Forelimb muscle (tissue), 1 donor: ENCODE results near the gene GON7. TPM values are rescaled to one million over a fixed set of nuclear protein-coding genes. Genes with fewer than 3 reads are reported as not detected.
"Not testable (repeated sequence)": the region's sequence is repeated elsewhere in the genome, so short reads cannot be mapped to it uniquely, and the experiment has no call there.

ENCODE experiments used
- DNase-seq: peaks from one replicate; pipeline ENCODE4 v3.0.0-alpha.2; 2013; ENCODE audit warnings: low read depth
- polyA plus RNA-seq: library from polyadenylated mRNA; unstranded; fragments of 120-200 nt; gene quantifications from one replicate; pipeline ENCODE4 v1.2.1, GENCODE V29; 2013; ENCODE audit not compliant: insufficient read length

The GON7 gene
- polyA plus RNA-seq, 1 donor = 8.2 TPM

DNA sequence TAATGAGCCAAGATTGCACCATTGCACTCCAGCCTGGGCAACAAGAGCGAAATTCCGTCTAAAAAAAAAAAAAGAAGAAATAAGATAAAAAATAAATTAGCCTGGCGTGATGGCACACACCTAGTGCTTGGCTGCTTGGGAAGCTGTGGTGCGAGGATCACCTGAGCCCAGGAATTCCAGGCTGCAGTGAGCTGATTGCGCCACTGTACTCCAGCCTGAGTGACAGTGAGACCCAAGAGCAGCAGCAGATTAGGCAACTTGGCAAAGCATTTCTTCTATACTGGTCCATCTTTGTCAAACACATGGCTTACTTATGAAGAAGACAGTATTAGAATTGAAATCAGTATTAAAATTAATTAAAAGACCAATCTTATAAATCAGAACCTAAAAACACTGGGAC is 6.3 kb downstream of the GON7 start:
- DNase-seq = no peak

DNA sequence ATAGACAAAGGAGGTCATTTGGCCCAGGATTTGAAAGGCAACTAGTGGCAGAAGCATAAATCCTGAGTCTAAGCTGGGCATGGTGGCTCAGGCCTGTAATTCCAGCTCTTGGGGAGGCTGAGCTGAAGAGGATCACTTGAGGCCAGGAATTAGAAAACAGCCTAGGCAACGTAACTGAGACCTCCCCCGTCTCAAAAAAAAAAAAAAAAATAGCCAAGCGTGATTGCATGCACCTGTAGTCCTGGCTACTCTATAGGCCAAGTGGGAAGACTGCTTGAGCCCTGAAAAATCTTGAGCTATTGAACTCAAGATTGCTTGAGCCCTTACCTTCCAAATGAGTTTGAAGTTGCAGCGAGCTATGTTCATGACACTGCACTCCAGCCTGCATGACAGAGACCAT is 7.8 kb downstream of the GON7 start:
- no peak for DNase-seq

DNA sequence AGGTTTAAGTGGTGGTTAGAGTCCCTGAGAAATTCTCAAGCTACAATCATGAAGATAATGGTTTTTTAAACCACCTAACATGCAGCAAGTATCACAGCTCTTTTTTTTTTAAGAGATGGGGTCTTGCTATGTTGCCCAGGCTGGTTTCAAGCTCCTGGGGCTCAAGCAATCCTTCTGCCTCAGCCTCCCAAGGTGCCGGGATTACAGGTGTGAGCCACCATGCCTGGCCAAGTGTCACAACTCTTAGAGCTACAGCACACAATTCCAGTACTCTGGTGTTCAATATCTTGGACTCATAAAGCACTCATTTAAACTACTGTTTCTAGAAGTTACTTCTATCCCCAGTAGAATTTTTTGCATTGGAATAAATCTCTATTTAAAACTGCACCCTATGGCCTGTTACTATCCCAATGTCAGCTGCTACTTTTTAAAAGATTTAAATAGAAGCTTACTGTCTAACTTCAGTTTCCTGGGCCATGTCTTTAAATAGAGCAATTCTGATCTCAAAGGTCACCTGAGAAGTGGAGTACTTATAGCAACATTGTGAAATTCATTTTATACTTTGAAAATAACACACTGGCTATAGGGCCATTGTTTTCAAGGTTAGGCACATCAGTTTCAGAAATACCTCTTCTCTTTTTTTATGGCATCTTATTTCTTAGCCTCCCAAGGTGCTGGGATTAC is 11.4 kb downstream of the GON7 start:
- DNase-seq = no peak

DNA sequence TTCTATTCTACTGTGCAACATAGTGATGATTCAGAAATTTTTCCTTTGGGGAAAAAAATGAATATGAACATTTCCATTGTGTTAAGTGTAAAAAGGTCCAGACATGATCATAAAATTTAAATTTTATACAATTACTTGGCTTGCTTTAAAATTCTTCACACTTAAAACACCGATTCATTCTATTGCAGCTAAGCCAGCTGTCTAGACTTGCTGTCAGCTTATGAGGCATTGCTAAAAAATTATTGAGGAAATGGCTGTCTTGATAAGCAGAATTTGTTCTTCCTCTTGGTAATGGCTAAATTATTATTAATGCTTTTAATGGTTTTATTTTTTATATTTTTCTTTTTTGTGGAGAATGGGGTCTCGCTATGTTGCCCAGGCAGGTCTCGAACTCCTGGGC is 19.9 kb downstream of the GON7 start:
- no peak for DNase-seq

DNA sequence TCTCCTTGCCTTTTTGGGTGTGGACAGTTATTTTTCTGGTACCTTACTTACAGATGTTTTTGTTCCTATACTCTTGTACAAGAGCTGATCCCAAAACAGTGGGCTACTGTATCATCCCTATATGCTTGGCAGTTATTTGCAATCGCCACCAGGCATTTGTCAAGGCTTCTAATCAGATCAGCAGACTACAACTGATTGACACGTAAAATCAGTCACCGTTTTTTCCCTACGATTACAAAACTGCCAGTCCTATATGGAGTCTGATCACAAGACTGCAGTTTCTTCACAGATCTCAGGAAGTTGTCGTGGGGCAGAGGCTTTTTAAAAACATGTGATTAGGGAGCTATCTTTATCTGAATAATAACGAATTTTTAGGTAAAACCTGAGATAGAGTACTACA is 20.4 kb downstream of the GON7 start:
- no peak for DNase-seq

DNA sequence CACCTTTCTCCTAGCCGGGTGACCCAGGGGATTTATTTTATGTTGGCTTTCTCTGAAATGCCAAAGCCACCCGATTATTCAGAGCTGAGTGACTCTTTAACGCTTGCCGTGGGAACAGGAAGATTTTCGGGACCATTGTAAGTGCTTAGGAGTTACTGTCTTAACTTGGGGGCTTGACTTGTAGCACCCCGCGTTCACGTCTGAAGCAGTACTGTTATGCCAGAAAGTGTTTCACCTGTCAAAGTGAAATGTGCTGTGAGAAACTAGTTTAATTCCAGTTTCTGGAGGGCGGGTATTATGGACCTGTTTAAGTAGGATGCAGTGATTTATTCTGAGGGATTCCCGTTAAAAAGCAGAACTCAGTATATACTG is 21.5 kb downstream of the GON7 start:
- no peak for DNase-seq

DNA sequence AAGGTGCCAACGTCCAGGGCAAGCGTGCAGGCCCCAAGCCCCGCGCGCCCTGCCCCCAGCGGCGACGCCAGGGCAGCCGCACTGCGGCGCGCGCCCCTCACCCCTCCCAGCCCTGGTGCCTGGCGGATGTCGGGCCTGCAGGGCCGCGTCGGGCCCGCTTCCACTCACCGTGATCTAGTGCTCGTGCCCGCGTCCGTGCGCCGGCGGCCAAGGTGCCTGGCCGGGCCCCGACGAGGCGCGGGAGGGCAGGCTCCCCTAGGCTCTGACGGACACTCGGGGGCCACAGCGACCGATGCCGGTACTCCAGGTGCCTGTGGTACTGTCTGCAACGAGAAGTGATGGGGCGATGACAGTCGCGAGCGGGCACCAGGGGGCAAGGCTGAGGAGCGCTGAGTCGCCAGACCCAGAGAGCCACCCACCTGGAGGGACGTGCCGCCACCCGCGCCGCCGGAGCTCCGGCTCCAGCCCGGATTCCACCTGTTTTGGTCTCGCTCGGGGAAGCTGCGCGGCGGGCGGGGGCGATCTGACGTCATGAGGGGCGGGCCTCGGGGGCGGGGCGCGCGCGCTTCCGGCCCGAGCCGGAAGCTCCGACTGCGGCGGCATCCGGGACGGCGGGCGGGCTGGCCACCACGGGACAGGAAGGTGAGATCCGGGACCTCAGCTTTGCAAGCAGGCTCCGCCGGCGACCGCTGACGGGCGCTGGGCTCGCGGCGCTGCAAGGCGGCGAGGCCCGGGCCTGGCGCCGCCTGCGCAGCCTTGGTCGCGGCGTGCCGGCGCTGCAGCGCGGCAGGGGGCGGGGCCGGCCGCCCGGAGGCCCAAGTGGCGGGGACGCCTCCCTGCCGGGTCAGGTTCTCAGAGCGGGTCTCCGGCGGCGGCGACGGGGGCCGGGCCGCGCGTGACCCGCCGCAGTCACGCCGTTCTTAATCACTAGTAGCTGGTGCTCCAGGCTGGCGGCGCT is 22.2 kb downstream of the GON7 start, which contains the start of the genes LYSET and MOAP1:
Gene LYSET (plus strand): TSS at position 927 of the 958 bp plus-strand sequence. CDS start 89 bp downstream, outside the sequence.
Gene MOAP1 (minus strand): TSS at position 507 of the 958 bp plus-strand sequence. CDS start 655 bp downstream, outside the sequence.
- no peak for DNase-seq

DNA sequence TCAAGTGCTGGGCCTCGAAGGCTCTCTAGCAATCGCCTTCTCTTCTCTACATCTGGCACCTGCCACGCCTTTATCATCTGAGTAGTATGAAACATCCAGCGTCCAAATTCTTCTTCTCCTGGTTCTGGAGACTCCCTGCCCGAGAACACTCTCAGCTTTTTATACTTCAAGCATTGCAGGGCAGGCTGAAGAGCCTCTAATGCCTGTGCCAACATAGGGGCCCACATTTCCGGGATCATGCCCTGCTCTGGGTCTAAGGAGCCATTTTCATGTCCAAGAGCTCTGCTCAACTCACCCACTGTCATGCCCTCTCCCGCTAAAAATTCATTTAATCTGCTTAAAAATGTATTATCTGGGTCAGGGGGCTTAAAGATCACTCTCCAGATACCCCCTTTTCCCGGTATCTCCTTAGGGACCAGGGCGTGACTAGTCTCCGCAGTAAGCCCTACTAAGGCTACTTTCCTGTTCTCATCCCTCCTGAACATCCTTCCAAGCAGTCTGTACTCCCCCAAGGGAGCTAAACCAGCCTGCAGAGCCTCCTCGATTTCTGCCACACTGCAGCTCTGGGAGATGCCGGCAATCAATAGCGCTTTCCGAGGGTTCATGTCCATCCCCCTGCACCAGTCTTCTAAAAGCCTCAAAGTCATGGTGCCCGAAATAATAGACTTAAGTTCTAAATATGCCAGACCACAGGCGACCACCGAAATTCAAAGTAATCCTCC is 23.1 kb downstream of the GON7 start:
- no peak for DNase-seq

DNA sequence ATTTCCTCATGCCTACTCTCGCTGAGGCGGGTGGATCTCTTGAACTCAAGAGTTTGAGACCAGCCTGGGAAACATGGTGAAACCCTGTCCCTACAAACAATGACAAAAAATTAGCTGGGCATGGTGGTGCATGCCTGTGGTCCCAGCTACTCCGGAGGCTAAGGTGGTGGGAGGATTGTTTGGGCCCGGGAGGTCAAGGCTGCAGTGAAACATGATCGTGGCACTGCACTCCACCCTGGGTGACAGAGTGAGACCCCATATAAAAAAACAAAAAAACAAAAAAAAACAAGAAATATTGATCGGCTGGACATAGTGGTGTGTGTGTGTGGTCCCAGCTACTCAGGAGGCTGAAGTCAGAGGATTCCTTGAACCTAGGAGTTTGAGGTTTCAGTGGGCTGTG is 31.4 kb downstream of the GON7 start:
- DNase-seq = no peak

DNA sequence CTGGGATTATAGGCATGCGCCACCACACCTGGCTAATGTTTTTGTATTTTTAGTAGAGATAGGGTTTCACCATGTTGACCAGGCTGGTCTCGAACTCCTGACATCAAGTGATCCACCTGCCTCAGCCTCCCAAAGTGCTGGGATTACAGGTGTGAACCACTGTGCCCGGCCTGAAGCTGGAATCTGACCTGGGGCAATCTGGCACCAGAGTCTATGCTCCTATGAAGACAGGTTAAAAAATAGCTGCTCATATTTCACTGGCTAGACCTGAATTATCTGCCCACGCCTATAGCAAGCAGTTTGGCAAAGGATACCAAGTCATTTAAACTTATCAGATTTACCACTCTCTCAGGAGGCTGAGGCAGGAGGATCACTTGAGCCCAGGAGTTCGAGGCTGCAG is 32.1 kb downstream of the GON7 start:
- not testable (repeated sequence) for DNase-seq

DNA sequence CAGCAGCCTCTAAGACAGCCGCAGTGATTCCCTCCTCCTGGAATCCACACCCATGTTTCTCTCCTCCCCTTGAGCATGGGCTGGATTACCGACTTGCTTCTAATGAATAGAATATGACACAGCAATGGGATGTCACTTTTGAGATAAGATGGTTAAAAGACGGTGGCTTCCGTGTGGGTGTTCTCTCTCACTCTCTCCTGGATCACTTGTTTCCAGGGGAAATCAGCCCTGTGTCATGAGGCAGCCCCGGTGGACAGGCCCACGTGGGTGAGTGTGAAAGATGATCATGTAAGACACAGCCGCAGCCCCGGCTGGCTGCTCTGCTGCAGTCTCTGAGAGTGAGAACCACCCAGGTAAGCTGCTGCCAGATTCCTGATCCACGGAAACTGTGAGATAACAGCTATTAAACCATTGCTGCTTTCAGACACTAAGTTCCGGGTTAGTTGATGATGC is 32.9 kb downstream of the GON7 start:
- no peak for DNase-seq

DNA sequence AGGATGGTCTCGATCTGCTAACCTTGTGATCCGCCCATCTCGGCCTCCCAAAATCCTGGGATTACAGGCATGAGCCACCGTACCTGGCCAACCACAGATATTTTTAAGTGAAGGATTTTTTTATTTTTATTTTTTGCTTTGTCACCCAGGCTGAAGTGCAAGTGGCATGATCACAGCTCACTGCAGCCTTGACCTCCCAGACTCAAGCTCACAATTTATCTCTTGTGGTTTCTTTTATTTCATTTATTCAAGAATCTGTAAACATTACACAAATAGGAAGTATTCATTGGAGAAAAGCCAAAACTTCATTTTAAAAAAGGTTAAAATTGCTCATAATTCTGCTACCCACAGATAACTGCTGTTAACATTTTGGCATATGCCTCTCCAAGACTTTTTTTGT is 35.5 kb downstream of the GON7 start:
- DNase-seq = no peak

DNA sequence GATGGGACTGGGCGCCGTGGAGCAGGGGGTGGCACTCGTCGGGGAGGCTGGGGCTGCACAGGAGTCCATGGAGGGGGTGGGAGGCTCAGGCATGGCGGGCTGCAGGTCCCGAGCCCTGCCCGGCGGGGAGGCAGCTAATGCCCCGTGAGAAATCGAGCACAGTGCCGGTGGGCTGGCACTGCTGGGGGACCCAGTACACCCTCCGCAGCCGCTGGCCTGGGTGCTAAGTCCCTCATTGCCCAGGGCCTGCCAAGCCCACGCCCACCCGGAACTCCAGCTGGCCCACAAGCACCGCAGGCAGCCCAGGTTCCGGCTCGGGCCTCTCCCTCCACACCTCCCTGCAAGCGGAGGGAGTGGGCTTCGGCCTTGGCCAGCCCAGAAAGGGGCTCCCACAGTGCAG is 36.7 kb downstream of the GON7 start:
- DNase-seq = not testable (repeated sequence)

DNA sequence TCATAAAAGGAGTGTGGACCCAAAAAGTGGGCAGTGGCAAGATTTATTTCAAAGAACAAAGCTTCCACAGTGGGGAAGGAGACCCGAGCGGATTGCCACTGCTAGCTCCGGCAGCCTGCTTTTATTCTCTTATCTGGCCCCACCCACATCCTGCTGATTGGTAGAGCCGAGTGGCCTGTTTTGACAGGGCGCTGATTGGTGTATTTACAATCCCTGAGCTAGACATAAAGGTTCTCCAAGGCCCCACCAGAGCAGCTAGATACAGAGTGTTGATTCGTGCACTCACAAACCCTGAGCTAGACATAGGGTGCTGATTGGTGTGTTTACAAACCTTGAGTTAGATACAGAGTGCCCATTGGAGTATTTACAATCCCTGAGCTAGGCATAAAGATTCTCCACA is 37.2 kb downstream of the GON7 start:
- not testable (repeated sequence) for DNase-seq

DNA sequence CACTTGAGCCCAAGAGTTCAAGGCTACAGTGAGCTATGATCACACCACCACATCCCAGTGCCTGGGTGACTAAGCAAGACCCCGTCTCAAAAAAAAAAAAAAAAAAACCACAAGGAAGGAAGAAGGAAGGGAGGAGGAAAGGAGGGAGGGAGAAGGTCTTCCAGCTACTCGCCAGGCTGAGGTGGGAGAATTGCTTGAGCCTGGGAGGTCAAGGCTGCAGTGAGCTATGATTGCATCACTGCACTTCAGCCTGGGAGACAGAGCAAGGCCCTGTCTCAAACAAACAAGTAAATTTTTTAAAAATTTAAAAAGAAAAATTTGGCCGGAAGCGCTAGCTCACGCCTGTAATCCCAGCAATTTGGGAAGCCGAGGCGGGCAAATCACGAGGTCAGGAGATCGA is 38.3 kb downstream of the GON7 start:
- DNase-seq = not testable (repeated sequence)

DNA sequence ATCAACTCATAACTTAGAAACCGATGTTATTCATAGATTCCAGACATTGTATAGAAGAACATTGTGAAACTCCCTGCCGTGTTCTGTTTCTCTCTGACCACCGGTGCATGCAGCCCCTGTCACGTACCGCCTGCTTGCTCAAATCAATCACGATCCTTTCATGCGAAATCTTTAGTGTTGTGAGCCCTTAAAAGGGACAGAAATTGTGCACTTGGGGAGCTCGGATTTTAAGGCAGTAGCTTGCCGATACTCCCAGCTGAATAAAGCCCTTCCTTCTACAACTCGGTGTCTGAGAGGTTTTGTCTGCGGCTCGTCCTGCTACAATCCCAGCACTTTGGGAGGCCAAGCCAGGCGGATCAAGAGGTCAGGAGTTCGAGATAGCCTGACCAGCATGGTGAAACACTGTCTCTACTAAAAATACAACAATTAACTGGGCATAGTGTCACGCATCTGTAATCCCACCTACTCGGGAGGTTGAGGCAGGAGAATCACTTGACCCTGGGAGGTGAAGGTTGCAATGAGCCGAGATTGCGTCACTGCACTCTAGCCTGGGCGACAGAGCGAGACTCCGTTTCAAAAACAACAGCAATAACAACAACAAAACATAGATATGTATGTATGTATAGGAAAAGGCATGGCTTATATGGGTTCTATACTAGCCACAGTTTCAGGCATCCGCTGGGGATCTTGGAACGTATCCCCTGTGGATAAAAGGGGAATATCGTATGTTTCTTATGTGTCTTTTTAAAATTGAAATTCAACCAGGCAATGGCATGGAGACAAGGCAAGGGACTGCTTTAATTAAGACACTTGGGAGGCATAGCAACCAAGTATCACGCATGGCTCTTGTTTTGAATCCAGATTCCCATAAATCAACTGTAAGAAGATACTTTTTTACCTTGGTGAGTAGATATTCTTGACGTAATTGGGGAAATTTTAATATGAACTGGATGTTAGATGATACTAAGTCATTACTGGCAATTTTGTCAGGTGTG is 41.3 kb downstream of the GON7 start:
- DNase-seq = not testable (repeated sequence)

DNA sequence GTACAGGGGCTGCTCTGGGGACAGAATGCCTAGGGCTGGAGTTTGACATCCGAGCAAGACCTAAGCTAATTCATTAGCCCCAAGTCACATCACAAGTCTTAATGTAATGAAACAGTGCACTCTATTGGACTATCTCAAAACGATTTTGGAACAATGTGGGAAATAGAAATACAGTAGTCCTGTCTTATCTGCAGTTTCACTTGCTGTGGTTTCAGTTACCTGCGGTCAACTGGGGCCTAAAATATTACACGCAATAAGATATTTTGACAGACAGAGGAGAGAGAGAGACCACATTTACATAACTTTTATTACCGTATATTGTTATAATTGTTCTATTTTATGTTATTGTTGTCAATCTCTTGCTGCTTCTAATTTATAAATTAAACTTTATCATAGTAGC is 43.3 kb downstream of the GON7 start:
- DNase-seq = no peak

DNA sequence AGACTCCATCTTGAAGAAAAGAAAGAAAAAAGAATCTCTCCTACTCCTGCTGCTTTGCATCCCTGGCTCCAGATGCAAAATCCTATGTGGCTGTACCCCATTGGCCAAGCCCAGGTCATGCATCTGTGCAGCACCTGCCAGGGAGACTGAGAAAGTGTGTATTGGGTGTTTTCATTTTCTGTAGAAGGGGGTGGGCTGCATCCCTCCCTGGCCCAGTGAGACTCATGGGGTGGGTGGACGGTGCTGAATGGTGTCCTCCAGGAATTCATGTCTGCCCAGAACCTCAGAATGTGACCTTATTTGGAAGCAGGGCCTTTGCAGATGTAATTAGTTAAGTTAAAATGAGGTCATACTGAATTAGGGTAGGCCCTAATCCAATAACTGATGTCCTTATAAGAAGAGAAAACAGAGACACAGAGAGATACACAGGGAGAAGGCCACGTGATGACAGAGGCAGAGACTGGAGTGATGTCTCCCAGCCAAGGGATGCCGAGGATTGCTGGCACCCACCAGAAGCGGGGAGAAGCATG is 45.4 kb downstream of the GON7 start:
- no peak for DNase-seq

DNA sequence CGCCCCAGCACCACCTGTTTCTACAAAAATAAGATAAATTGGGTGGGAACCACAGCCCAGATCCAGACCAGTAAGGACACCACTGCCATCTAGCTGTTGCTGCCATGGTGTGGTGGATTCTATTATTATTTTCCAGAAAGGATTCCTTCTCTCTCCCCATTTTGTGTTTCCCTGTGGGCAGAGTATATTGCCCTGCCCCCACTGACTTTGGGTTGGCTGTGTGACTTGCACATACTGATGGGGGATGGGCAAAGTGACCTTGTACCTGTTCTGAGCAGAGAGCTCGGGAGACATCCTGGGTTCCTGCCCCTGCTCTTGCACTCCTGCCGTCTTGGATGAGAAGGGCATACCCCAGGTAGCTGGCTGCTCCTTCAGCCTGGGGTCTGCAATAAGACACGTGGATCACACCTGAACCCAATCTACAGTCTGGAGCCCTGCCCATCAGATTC is 46.5 kb downstream of the GON7 start:
- no peak for DNase-seq

DNA sequence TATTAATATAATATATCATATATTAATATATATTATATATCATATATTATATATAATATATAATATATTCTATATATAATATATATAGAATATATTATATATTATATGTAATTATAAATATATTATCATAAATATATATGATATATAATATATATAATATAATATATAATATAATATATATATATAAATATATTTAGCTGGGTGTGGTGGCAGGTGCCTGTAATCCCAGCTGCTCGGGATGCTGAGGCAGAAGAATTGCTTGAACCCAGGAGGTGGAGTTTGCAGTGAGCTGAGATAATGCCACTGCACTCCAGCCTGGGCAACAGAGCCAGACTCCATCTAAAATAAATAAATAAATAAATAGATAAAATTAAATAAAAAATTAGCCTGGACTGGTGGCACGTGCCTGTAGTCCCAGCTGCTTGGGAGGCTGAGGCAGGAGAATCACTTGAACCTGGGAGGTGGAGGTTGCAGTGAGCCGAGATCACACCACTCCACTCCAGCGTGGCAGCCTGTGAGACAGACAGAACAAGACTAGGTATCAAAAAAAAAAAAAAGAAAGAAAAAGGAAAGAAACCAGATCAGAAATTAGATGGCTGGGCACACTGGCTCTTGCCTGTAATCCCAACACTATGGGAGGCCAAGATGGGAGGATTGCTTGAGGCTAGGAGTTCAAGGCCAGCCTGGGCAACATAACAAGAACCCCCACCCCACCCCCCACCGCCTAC is 47.1 kb downstream of the GON7 start:
- DNase-seq = not testable (repeated sequence)
